ENCODE results near the gene SLC2A4. TPM values are rescaled to one million over a fixed set of nuclear protein-coding genes. Genes with fewer than 3 reads are reported as not detected.

SLC2A4 gene
- total RNA-seq, 6 donors from 2014 or later, result 1.0 to 5.2 (median 1.2) TPM

- Histone ChIP-seq H3K9me3 (no peaks in the 10 kb centered on the region), H3K4me1 (peaks cover 21 to 25% (median 21%) of the 10 kb centered on the region in 4 donors), H3K4me3 (no peak overlapping the region), H3K27me3 (no peaks in the 10 kb centered on the region), H3K27ac (no peak overlapping the region), H3K36me3 (peaks cover 18 to 74% (median 59%) of the 10 kb centered on the region in 4 donors)
- TF ChIP-seq POLR2A (IDR thresholded peaks at IDR 0.05) (no peak), EP300 (IDR thresholded peaks at IDR 0.05) (no peak), POLR2AphosphoS5 (IDR thresholded peaks at IDR 0.05) (no peak)
- TF ChIP-seq, protein P1, sequence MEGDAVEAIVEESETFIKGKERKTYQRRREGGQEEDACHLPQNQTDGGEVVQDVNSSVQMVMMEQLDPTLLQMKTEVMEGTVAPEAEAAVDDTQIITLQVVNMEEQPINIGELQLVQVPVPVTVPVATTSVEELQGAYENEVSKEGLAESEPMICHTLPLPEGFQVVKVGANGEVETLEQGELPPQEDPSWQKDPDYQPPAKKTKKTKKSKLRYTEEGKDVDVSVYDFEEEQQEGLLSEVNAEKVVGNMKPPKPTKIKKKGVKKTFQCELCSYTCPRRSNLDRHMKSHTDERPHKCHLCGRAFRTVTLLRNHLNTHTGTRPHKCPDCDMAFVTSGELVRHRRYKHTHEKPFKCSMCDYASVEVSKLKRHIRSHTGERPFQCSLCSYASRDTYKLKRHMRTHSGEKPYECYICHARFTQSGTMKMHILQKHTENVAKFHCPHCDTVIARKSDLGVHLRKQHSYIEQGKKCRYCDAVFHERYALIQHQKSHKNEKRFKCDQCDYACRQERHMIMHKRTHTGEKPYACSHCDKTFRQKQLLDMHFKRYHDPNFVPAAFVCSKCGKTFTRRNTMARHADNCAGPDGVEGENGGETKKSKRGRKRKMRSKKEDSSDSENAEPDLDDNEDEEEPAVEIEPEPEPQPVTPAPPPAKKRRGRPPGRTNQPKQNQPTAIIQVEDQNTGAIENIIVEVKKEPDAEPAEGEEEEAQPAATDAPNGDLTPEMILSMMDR (IDR thresholded peaks at IDR 0.05), result no peak
- 91 to 96% methylated on average over 12 to 13 of the region's 13 CpGs for WGBS, 2 donors
- ATAC-seq (ENCODE audit: low FRiP score in 2 of 2) (no peak), DNase-seq (no peak)
Observed at GRCh38 chr17:7318121-7318860, 36.8 kb downstream of the SLC2A4 start.

GRCh38 chr17:7321466-7321865, 39.9 kb downstream of the SLC2A4 start:
- 94 to 98% methylated on average over 15 of the region's 15 CpGs for WGBS, 2 donors
- peak in 1 of 2 donors; percentile 52 for DNase-seq

DNA sequence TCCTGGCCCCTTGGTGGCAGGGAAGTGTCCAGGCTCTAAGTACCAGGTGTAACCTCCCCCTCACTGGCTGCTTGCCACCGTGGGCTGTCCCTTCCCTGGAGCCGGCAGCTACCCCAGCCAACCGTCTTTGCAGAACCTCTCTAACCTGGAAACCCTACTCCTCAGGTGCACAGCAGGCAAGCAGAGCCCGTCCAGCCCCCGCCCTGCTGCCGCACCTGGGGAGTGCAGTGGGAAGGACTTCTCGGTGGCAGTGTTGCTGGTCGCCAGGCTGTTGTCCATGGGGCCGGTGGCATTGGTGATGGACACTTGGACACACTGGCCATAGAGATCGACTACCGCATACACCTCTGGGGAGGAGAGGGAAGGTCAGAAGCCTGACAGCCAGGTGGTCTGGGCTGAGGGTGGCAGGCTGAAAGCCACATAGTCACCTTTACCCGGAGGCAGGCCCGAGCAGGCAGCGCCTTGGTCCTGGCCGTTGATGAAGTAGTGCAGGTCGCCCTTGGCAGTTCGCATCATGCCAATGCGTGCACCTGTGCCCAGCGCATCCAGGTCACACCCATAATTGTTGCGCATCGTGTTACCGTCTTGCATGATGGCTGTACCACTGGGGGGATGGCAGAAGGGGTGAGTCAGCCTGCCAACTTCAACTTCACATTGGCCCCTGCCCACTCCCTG, 41.1 kb downstream of the SLC2A4 start:
- H3K27ac ChIP-seq, result no peak overlapping the region
- H3K27me3 ChIP-seq, result no peaks in the 10 kb centered on the region
- no peak for ATAC-seq (ENCODE audit: low FRiP score in 2 of 2)
- TF ChIP-seq POLR2A (IDR thresholded peaks at IDR 0.05) (no peak), POLR2AphosphoS5 (IDR thresholded peaks at IDR 0.05) (no peak), EP300 (IDR thresholded peaks at IDR 0.05) (no peak)
- TF ChIP-seq, protein P1 (IDR thresholded peaks at IDR 0.05), result no peak
- 95 to 100% methylated on average over 3 to 16 of the region's 22 CpGs for WGBS, 2 donors
- H3K36me3 ChIP-seq, result peaks cover 15 to 93% (median 72%) of the 10 kb centered on the region in 4 donors
- H3K4me3 ChIP-seq, result no peak overlapping the region
- no peaks in the 10 kb centered on the region for H3K9me3 ChIP-seq
- H3K4me1 ChIP-seq, result peaks cover 0 to 4% (median 0%) of the 10 kb centered on the region in 4 donors
- DNase-seq, result peak in 1 of 2 donors; percentile 63

More at GRCh38 chr17:7321466-7321865, 39.9 kb downstream of the SLC2A4 start:
- TF ChIP-seq POLR2A (IDR thresholded peaks at IDR 0.05) (no peak), EP300 (IDR thresholded peaks at IDR 0.05) (no peak), POLR2AphosphoS5 (IDR thresholded peaks at IDR 0.05) (no peak)
- TF ChIP-seq, protein P1 (IDR thresholded peaks at IDR 0.05), result no peak
- Histone ChIP-seq H3K36me3 (peaks cover 15 to 91% (median 78%) of the 10 kb centered on the region in 4 donors), H3K9me3 (no peaks in the 10 kb centered on the region), H3K27ac (no peak overlapping the region), H3K27me3 (no peaks in the 10 kb centered on the region), H3K4me1 (no peaks in the 10 kb centered on the region), H3K4me3 (no peak overlapping the region)
- no peak for ATAC-seq (ENCODE audit: low FRiP score in 2 of 2)

DNA sequence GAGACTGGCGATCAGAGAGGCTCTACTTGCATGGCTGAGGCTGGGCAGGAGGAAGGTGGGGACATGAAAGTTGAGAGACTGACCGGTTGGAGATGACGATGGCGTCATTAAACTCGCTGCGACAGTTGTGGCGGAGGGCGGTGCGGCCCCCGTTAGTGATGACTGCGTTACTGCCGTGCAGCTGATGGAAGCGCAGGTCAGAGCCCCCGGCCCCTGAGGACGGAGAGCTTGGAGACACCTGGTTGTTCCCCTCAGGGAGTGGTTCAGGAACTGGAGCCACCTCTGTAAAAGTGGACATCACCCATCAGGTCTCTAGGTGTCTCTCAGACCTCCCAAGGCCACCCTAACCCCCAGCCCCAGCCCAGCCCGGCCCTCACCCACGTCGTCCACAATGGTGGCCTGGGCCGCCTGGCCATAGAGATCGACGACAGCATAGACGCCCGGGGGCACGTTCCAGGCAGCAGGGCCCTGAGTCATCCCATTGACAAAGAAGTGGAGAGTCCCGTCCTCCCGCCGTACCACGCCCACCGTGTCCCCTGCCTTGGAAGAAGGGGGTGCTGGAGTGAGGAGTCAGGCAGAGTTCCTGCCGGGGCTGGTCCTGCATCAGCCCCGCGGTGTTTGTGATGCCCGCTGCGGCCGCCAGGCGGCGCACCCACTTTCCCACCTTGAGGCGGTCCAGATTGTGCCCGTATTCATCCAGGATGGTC, 42.4 kb downstream of the SLC2A4 start:
- WGBS, 2 donors, result 69 to 93% methylated on average over 22 to 39 of the region's 39 CpGs
- Histone ChIP-seq H3K27me3 (no peaks in the 10 kb centered on the region), H3K27ac (no peak overlapping the region), H3K9me3 (no peaks in the 10 kb centered on the region), H3K36me3 (peaks cover 15 to 81% (median 60%) of the 10 kb centered on the region in 4 donors), H3K4me3 (no peak overlapping the region), H3K4me1 (peaks cover 8 to 16% (median 9%) of the 10 kb centered on the region in 4 donors)
- DNase-seq (peak; percentile 58 to 95), ATAC-seq (ENCODE audit: low FRiP score in 2 of 2) (peak in 1 of 2 donors; percentile 61)
- no peak for TF ChIP-seq POLR2A (IDR thresholded peaks at IDR 0.05)
- TF ChIP-seq, protein P1 (IDR thresholded peaks at IDR 0.05), result peak; percentile 78 to 87 (median 84)
